HEK293T (cell line): ENCODE results near the gene CCER1.

ENCODE experiments used
- BHLHE40 ChIP-seq: fragments of 450-650 bp; IDR thresholded peaks from 2 replicates; pipeline ENCODE4 v1.6.1; 2016; ENCODE audit warnings: mild to moderate bottlenecking, moderate library complexity, borderline replicate concordance
- ELF4 ChIP-seq: fragments of 450-650 bp; IDR thresholded peaks from 2 replicates; pipeline ENCODE4 v1.6.1; 2017; ENCODE audit warnings: antibody characterized with exemption
- FOXK2 ChIP-seq: fragments of 450-650 bp; IDR thresholded peaks from 2 replicates; pipeline ENCODE4 v1.6.1; 2016; ENCODE audit warnings: mild to moderate bottlenecking
- FOXM1 ChIP-seq: fragments of 450-650 bp; IDR thresholded peaks from 2 replicates; pipeline ENCODE4 v1.6.1; 2017; ENCODE audit warnings: mild to moderate bottlenecking, borderline replicate concordance
- HDGF ChIP-seq: fragments of 450-650 bp; IDR thresholded peaks from 2 replicates; pipeline ENCODE4 v1.6.1; 2017; ENCODE audit warnings: antibody characterized with exemption, borderline replicate concordance
- NFRKB ChIP-seq: fragments of 450-650 bp; IDR thresholded peaks from 2 replicates; pipeline ENCODE4 v1.6.1; 2016; ENCODE audit warnings: mild to moderate bottlenecking, moderate library complexity
- SP1 ChIP-seq: fragments of 450-650 bp; IDR thresholded peaks from 2 replicates; pipeline ENCODE4 v1.6.1; 2017
- SUZ12 ChIP-seq: fragments of 450-650 bp; IDR thresholded peaks from 2 replicates; pipeline ENCODE4 v1.6.1; 2016; ENCODE audit warnings: mild to moderate bottlenecking
- TARDBP ChIP-seq: fragments of 450-650 bp; IDR thresholded peaks from 2 replicates; pipeline ENCODE4 v1.6.1; 2016
- ZNF384 ChIP-seq: fragments of 450-650 bp; IDR thresholded peaks from 2 replicates; pipeline ENCODE4 v1.6.1; 2016

- TF ChIP-seq SP1 (no peak), BHLHE40 (no peak), SUZ12 (no peak), NFRKB (no peak), HDGF (no peak), ZNF384 (no peak), TARDBP (no peak), ELF4 (no peak), FOXK2 (no peak), FOXM1 (no peak)
Measured at GRCh38 chr12:90959032-90959431, 4.1 kb upstream of the CCER1 start.
